ENCODE data around the gene FTO. TPM values are rescaled to one million over a fixed set of nuclear protein-coding genes. Genes with fewer than 3 reads are reported as not detected.

The FTO gene
- total RNA-seq, 1 donor = 45.2 TPM

DNA sequence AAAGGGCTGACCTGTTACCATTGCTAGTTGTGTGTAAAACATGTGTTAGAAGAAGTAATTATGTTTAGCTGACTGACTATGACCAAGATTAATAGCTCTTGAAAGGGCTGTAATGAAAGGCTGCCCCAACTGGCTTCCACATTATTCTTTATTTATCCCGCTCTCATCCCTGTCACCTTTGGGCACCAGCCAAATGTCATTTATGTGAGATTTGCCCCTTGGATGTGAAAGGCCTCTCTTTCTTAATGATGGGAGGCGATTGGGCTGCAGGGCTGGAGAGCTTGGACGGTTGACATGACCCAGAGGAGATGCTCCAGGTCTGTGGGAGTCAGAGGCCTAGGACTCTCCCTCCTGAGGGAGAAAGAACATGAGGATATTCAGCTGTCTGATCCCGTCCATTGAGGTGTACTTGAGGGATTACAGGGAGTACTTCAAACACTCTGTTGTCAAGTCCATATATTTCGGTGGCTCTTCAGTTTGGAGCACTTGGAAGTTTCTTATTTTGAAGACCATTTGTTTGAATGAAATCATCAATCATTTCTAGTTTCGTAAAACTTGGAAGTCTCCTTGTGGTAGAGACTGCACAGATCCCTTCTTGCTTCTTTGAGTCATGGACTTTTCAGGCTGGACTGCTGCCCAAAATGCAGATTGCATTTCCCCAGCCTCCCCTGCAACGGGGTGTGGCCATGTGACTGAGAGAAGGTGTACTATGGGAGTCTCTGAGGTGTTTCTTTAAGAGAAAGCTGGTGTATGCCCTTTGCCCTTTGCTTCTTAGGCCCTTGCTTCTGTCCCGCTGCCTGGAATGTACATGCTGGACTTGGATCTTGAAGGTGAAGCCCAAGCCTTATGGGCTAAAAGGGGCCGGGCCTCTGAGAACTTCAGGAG lies 51.3 kb downstream of the FTO start:
- H3K4me3 ChIP-seq (ENCODE audit: low read length) = no peak overlapping the region
- no peaks in the 10 kb centered on the region for H3K27me3 ChIP-seq (ENCODE audit: insufficient read depth, low read length)
- H3K4me1 ChIP-seq (ENCODE audit: insufficient read depth, low read length) = no peaks in the 10 kb centered on the region
- H3K9me3 ChIP-seq (ENCODE audit: low read depth, low read length) = no peaks in the 10 kb centered on the region

DNA sequence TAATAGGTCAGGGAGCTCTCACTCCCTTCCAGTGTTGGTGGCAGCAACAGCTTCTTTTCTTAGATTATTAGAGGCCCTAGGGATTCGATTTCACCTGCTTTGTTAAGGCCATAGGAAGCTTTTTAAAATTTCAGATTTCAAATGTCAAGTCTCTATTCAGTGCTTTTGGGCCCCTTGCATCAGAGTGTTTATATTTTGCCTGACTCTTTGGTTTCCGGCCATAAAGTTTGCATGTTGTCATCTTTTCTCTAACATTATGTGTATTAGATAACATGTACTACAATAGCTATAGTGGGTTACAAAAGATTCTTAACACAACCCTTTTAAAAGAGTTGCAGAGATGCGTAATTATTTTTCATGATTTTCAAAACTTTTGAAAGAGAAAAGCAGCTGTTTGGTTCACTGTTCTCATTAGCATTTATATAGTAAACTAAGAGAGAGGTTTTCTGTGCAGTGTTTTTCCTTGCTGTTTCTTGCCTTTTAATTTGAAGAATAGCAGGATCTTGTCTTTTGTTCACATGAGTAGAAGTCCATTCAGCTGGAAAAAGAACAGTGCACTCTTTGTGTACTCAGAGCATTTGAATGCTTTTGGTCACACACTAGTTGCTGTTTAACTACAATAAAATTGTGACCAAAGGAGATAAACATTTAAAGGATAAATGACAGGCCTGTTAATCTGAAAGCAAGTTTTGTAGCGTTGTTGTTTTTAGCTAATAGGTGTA lies 52.5 kb downstream of the FTO start:
- Histone ChIP-seq H3K4me3 (ENCODE audit: low read length) (no peak overlapping the region), H3K9me3 (ENCODE audit: low read depth, low read length) (no peaks in the 10 kb centered on the region), H3K4me1 (ENCODE audit: insufficient read depth, low read length) (peaks cover 5% of the 10 kb centered on the region), H3K27me3 (ENCODE audit: insufficient read depth, low read length) (no peaks in the 10 kb centered on the region)

DNA sequence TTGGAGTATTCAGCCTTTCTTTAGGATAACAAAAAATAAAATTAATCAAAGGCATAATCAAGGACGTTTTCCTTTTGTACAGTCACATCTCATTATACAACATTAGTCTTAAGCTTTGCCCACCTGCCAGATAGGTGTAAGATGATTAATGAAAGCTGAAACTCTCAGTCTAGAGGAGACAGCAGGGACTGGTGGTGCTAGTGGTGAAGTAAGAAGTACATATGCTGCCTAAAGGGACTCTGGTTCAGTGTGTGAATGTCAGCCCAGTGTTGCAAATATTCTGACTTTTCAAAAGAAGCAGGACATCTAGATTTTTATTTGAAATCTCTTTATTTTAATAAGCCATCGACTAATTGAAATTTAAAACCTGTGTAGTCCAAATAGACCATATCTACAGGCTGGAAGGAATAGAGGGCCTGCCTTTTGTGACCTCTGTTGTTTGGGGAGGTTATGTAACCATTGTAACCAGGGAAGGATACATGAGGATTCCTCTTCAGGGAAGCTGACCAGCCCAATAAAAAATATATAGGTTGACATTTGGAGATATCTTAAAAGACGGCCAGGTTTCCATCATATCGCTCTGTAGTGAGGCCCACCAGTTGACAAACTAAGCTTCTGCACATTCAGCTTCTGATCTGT lies 54.1 kb downstream of the FTO start:
- H3K4me3 ChIP-seq (ENCODE audit: low read length) = no peak overlapping the region
- no peaks in the 10 kb centered on the region for H3K27me3 ChIP-seq (ENCODE audit: insufficient read depth, low read length)
- H3K9me3 ChIP-seq (ENCODE audit: low read depth, low read length) = no peaks in the 10 kb centered on the region
- peaks cover 7% of the 10 kb centered on the region for H3K4me1 ChIP-seq (ENCODE audit: insufficient read depth, low read length)

DNA sequence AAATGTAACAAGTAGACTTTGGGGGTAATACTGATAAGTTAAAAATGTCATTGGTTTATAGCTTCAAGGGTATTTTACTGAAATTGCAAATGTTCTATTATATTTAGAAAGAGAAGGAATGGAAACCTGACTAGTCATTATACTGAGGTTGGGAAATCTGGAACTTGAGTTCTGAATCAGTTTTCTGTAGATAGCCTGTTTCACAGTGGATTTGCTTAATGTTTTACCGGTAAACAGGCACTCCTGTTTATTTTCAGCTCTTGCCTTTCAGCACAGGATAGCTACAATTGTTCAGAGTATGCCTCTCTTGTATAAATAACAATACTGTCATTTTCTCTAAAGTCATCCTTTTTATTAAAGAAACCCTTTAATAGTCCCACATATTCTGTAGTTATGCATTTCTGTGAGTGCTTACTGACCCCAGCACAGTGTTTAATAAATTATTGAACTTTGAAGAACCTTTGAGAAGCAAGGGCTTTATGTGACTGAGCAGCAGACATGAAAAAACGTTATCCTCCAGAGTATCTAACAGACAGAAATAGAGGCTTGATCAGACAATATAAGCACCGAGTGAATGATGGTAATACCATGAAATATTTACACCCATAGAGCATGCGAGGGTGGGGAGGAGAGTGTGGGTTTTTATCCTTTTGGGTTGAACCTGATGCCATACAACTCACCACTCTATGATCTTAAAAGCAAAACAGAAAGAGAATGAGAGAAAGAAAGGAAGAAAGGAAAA lies 58.2 kb downstream of the FTO start:
- Histone ChIP-seq H3K9me3 (ENCODE audit: low read depth, low read length) (no peaks in the 10 kb centered on the region), H3K4me3 (ENCODE audit: low read length) (no peak overlapping the region), H3K27me3 (ENCODE audit: insufficient read depth, low read length) (no peaks in the 10 kb centered on the region), H3K4me1 (ENCODE audit: insufficient read depth, low read length) (peaks cover 7% of the 10 kb centered on the region)

DNA sequence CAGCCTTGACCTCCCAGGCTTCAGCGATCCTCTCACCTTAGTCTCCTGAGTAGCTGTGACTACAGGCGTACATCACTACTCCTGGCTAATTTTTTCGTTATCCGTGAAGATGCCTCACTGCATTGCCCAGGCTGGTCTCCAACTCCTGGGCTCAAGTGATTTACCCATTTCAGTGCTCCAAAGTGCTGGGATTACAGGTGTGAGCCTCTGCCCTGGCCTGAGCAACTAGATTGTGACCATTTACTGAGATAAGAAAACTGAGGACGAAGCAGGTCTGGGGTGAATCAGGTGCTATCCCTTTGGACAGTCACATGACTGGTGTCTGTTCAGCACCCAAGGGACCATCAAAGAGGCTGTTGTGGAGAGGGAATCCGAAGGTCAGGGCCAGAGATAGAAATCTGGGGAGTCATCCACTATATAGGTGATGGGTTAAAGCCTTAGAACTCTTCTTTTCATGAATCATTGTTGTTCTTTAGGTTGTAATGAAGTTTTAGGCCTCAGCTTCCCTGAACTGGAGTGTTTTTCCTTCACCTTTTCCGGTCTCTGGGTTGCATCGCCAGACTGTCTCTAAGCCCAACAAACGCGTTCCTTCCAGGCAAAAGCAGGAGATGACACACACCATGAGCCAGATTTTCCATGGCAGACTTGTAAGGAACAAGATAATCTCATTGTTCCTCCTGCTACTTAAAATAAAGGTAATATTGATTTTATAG lies 62.5 kb downstream of the FTO start:
- no peaks in the 10 kb centered on the region for H3K9me3 ChIP-seq (ENCODE audit: low read depth, low read length)
- H3K27me3 ChIP-seq (ENCODE audit: insufficient read depth, low read length) = no peaks in the 10 kb centered on the region
- H3K4me3 ChIP-seq (ENCODE audit: low read length) = no peak overlapping the region
- peaks cover 7% of the 10 kb centered on the region for H3K4me1 ChIP-seq (ENCODE audit: insufficient read depth, low read length)

DNA sequence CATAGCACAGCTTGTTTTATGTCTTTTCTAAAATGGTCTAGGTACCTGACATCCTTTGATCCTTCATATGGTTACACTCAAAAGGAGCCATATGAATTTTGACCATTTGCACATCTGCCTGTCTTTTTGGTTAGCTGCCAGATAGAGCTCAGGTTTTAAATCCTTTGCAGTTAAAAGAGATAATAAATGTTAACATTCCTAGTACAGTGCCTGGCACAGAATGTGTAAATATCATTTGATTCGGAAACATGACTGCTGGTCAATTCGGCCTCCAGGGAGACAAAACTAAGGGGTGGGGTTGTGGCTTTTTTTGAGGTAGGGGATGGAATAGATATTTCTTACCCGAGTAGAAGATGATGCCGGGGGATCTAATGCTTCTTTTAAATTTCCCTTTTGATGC lies 64.2 kb downstream of the FTO start:
- Histone ChIP-seq H3K4me1 (ENCODE audit: insufficient read depth, low read length) (peaks cover 14% of the 10 kb centered on the region), H3K27me3 (ENCODE audit: insufficient read depth, low read length) (no peaks in the 10 kb centered on the region), H3K4me3 (ENCODE audit: low read length) (no peak overlapping the region), H3K9me3 (ENCODE audit: low read depth, low read length) (no peaks in the 10 kb centered on the region)

DNA sequence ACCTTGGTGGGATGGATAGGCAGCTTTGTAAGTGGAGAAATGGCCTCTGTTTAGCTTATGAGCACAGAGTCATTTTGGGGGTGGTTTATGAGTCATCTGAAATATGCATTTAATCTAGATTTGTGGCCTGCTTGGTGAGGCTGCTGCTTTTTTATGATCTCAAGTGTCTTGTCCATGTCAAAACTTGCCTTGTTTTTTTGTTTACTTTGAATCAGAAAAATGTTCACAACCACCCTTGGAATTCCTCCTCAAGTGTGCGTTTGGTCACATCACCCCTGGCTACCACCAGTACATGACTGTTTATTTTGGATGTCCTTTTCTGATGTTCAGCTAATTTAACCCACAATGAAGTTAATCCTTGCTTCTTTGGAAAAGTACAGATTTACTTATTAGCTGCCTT lies 64.6 kb downstream of the FTO start:
- peaks cover 14% of the 10 kb centered on the region for H3K4me1 ChIP-seq (ENCODE audit: insufficient read depth, low read length)
- H3K9me3 ChIP-seq (ENCODE audit: low read depth, low read length) = no peaks in the 10 kb centered on the region
- H3K27me3 ChIP-seq (ENCODE audit: insufficient read depth, low read length) = no peaks in the 10 kb centered on the region
- no peak overlapping the region for H3K4me3 ChIP-seq (ENCODE audit: low read length)

DNA sequence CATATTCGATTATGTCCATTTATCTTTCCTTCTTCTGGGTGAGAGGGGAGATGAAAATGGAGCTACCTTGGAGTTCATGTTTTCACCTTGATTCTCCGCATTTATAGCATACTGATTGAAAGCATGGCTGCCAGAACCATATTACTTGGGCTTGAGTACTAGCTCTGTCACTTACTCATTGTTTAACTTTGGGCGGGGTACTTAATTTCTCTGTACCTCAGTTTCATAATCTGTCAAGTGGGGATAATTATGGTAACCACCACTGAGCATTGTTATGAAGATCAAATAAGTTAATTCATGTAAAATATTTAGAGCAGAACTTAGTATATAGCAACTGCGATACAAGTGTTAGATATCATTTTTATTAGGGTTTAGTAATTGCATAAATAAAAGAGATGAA lies 65.2 kb downstream of the FTO start:
- Histone ChIP-seq H3K9me3 (ENCODE audit: low read depth, low read length) (no peaks in the 10 kb centered on the region), H3K4me3 (ENCODE audit: low read length) (no peak overlapping the region), H3K4me1 (ENCODE audit: insufficient read depth, low read length) (peaks cover 14% of the 10 kb centered on the region), H3K27me3 (ENCODE audit: insufficient read depth, low read length) (no peaks in the 10 kb centered on the region)

DNA sequence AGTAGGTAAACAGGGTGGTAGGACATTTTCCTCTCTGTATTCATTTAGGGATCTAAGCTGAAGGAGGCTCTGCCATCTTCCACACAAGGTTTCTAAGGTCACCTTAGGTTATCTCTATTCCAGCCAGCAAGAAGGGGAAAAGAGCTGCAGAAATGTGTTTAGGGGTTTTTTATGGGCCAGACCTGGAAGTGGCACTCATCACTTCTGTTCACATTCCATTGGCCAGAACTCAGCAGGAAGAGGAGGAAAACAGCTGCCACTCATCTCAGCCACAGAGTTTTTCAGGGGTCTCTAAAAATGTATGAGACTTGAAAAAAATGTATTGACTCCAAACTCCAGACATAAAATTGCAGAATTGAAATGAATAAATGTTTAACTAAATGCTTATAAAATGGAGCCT lies 65.8 kb downstream of the FTO start:
- no peaks in the 10 kb centered on the region for H3K27me3 ChIP-seq (ENCODE audit: insufficient read depth, low read length)
- H3K4me1 ChIP-seq (ENCODE audit: insufficient read depth, low read length) = peaks cover 17% of the 10 kb centered on the region
- no peaks in the 10 kb centered on the region for H3K9me3 ChIP-seq (ENCODE audit: low read depth, low read length)
- H3K4me3 ChIP-seq (ENCODE audit: low read length) = no peak overlapping the region

DNA sequence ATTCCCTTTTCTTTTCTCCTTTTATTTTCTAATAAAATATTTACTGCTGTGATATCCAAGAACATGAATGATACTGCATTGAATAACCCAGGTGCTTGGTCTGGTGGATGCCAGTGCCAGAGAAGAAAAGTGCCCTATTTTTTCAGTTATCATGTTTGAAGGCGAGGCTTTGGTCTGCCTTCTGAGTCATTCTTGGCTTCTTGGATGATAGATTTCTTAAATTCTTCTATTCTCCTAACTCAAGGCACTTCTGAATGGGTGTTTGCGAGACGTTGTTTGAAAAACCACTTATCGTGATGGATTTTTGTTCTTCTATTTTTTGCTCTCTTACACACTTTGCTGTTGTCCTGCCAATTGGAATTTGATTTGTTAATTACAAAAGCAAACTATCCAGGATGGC lies 66.7 kb downstream of the FTO start:
- no peaks in the 10 kb centered on the region for H3K9me3 ChIP-seq (ENCODE audit: low read depth, low read length)
- H3K4me1 ChIP-seq (ENCODE audit: insufficient read depth, low read length) = peaks cover 25% of the 10 kb centered on the region
- H3K27me3 ChIP-seq (ENCODE audit: insufficient read depth, low read length) = no peaks in the 10 kb centered on the region
- no peak overlapping the region for H3K4me3 ChIP-seq (ENCODE audit: low read length)

DNA sequence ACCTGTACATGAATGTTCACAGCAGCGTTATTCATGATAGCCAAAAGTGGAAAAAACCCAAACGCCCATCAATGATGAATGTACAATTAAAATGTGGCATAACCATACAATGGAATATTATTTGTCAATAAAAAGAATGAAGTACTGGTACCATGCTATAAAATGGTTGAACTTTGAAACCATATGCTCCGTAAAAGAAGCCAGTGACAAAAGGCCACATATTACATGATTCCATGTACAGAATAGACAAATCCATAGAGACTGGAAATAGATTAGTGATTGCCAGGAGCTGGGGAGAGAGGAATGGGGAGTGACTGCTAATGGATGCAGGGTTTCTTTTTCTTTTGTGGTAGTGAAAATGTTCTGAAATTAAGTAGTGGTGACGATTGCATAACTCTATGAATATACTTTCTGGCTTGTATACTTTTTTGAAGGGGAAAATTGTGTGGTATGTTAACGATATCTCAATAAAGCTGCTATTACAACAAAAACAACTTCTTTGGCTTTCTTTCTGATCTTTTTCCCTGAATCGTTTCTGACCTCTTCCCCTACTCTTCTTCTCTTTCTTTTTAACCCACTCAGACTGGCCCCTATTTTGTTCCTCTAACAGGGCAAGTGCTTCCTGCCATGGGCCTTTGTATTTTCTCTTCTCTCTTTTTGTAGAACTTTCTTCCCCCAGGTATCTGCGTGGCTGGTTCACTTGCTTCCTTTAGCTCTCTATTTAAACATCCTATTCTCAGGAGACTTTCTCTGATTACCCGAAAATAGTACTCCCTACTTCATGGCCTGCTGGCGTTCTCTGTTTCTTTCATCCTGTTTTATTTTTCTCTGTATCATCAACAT lies 67.9 kb downstream of the FTO start:
- peaks cover 32% of the 10 kb centered on the region for H3K4me1 ChIP-seq (ENCODE audit: insufficient read depth, low read length)
- no peak overlapping the region for H3K4me3 ChIP-seq (ENCODE audit: low read length)
- H3K9me3 ChIP-seq (ENCODE audit: low read depth, low read length) = no peaks in the 10 kb centered on the region
- H3K27me3 ChIP-seq (ENCODE audit: insufficient read depth, low read length) = no peaks in the 10 kb centered on the region

DNA sequence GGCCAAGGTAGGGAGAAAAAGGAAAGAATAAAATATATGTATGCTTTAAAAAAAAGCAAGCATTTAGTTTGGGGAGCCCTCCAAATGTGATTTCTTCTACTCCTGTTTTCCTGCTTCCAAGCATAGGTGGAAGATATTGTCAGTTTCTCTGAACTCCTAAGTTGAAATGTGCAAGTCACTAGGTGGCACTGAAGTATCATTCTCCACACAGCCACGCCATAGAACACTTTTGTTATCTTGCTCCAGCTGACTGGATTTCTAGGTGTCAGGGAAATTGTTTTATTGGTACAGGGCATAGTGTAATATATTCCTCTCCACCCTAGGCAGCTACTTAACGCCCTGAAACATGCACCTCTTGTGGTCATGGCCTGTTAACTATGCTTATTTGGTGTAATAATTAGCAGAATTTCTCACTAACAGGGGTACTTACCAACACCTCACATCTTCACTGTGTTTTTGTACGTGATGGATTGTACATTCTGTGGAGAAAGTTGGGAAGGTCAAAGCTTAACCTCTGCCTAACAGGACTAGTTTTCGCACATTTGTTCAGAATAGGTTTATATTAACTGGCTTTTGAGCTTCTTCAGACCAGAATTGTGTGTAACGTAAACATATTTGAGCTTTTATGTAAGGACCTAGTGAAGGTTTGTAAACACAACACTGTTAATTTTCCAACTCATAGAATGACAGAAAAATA lies 69.3 kb downstream of the FTO start:
- H3K9me3 ChIP-seq (ENCODE audit: low read depth, low read length) = no peaks in the 10 kb centered on the region
- H3K4me3 ChIP-seq (ENCODE audit: low read length) = no peak overlapping the region

DNA sequence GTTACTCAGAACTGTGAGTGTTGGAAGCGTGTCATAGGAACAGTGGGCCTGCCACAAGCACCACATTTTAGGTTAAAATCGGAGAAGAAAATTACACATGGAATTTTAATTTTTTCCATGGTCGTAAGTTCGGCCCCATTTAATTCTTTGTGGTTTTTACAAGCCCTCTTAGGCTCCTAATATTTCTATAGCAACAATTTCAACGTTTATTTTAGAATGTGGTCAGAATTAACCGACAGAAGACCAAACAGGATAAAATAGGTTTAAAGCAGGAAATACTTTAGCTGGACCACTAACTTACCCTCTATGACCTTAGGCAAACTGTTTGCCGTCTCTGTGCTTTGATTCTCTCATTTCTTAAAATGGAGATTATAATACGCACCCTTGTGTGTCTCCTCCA lies 69.9 kb downstream of the FTO start:
- H3K27me3 ChIP-seq (ENCODE audit: insufficient read depth, low read length) = no peaks in the 10 kb centered on the region
- no peak overlapping the region for H3K4me3 ChIP-seq (ENCODE audit: low read length)
- H3K9me3 ChIP-seq (ENCODE audit: low read depth, low read length) = no peaks in the 10 kb centered on the region
- H3K4me1 ChIP-seq (ENCODE audit: insufficient read depth, low read length) = peaks cover 32% of the 10 kb centered on the region

More for the DNA sequence above, 69.3 kb downstream of the FTO start:
- H3K27me3 ChIP-seq (ENCODE audit: insufficient read depth, low read length) = no peaks in the 10 kb centered on the region
- peaks cover 32% of the 10 kb centered on the region for H3K4me1 ChIP-seq (ENCODE audit: insufficient read depth, low read length)
